ENCODE results near the gene DUSP7.

DUSP7 gene

GRCh38 chr3:52026041-52026440 lies 30.3 kb downstream of the DUSP7 start:
- DNase-seq (ENCODE audit: low read depth): no peak

GRCh38 chr3:52025453-52025852 lies 30.9 kb downstream of the DUSP7 start:
- DNase-seq (ENCODE audit: low read depth): no peak

GRCh38 chr3:52024765-52025452 lies 31.5 kb downstream of the DUSP7 start:
- no peak for DNase-seq (ENCODE audit: low read depth)

- no peak for DNase-seq (ENCODE audit: low read depth)
Observed at GRCh38 chr3:52023860-52024764, 32.3 kb downstream of the DUSP7 start.

GRCh38 chr3:52023101-52023770 lies 33.1 kb downstream of the DUSP7 start:
- no peak for DNase-seq (ENCODE audit: low read depth)

- DNase-seq (ENCODE audit: low read depth): no peak
Observed at GRCh38 chr3:52022323-52023100, 33.9 kb downstream of the DUSP7 start.

- no peak for DNase-seq (ENCODE audit: low read depth)
Observed at GRCh38 chr3:52021489-52022268, 34.7 kb downstream of the DUSP7 start.

- no peak for DNase-seq (ENCODE audit: low read depth)
Observed at GRCh38 chr3:52020796-52021195, 35.6 kb downstream of the DUSP7 start.

GRCh38 chr3:52019352-52020080 lies 36.9 kb downstream of the DUSP7 start:
- no peak for DNase-seq (ENCODE audit: low read depth)

GRCh38 chr3:52018319-52019000 lies 37.9 kb downstream of the DUSP7 start:
- DNase-seq (ENCODE audit: low read depth): no peak

- no peak for DNase-seq (ENCODE audit: low read depth)
Observed at GRCh38 chr3:52017586-52017985, 38.8 kb downstream of the DUSP7 start.

GRCh38 chr3:52015438-52016228 lies 40.7 kb downstream of the DUSP7 start:
- no peak for DNase-seq (ENCODE audit: low read depth)

GRCh38 chr3:52014613-52015012 lies 41.8 kb downstream of the DUSP7 start:
- DNase-seq (ENCODE audit: low read depth): no peak

GRCh38 chr3:52013802-52014598 lies 42.4 kb downstream of the DUSP7 start:
- no peak for DNase-seq (ENCODE audit: low read depth)

- DNase-seq (ENCODE audit: low read depth): no peak
Observed at GRCh38 chr3:52012699-52013098, 43.7 kb downstream of the DUSP7 start.

GRCh38 chr3:52010431-52010830 lies 45.9 kb downstream of the DUSP7 start:
- no peak for DNase-seq (ENCODE audit: low read depth)

GRCh38 chr3:52007291-52007690 lies 49.1 kb downstream of the DUSP7 start:
- DNase-seq (ENCODE audit: low read depth): no peak

- DNase-seq (ENCODE audit: low read depth): no peak
Observed at GRCh38 chr3:52006820-52007133, 49.6 kb downstream of the DUSP7 start.
